ENCODE results near the gene JDP2. TPM values are rescaled to one million over a fixed set of nuclear protein-coding genes. Genes with fewer than 3 reads are reported as not detected.

The JDP2 gene
- total RNA-seq, 1 donor from 2014 or later: 13.1 TPM

- H3K27ac Mint-ChIP-seq: no peak overlapping the region
- no peaks in the 10 kb centered on the region for H3K4me1 Mint-ChIP-seq (ENCODE audit: low read depth)
- H3K4me3 Mint-ChIP-seq (ENCODE audit: low read depth): no peak overlapping the region
- TF ChIP-seq, protein P1, sequence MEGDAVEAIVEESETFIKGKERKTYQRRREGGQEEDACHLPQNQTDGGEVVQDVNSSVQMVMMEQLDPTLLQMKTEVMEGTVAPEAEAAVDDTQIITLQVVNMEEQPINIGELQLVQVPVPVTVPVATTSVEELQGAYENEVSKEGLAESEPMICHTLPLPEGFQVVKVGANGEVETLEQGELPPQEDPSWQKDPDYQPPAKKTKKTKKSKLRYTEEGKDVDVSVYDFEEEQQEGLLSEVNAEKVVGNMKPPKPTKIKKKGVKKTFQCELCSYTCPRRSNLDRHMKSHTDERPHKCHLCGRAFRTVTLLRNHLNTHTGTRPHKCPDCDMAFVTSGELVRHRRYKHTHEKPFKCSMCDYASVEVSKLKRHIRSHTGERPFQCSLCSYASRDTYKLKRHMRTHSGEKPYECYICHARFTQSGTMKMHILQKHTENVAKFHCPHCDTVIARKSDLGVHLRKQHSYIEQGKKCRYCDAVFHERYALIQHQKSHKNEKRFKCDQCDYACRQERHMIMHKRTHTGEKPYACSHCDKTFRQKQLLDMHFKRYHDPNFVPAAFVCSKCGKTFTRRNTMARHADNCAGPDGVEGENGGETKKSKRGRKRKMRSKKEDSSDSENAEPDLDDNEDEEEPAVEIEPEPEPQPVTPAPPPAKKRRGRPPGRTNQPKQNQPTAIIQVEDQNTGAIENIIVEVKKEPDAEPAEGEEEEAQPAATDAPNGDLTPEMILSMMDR (IDR thresholded peaks at IDR 0.05; ENCODE audit: unreplicated experiment): no peak
- peaks cover 14% of the 10 kb centered on the region for H3K27me3 Mint-ChIP-seq
- H3K36me3 Mint-ChIP-seq (ENCODE audit: insufficient read depth): no peaks in the 10 kb centered on the region
- peaks cover 3% of the 10 kb centered on the region for H3K9me3 Mint-ChIP-seq (ENCODE audit: low read depth)
- DNase-seq (ENCODE audit: low spot score, unreplicated experiment): no peak
These were observed 34.0 kb upstream of the JDP2 start for GRCh38 chr14:75393794-75394193.

DNA sequence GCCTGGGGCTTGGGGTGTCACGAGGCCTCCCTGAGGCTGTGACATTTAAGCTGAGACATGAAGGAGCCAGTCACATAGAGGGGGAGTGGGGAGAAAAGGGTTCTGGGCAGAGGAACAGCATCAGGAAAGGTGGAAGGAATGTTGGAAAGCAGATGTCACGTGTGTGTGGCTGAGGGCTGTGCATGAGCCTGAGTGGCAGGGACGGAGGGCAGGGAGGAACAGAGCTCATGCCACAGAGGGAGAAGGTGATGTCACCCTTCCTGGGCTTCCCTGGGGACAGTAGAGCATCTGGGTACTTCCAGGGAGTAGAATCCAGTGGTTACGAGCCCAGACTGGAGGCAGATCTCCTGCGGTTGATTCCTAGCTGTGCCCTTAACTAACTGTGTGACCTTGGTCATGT lies 32.0 kb upstream of the JDP2 start:
- no peak overlapping the region for H3K4me3 Mint-ChIP-seq (ENCODE audit: low read depth)
- no peak for DNase-seq (ENCODE audit: low spot score, unreplicated experiment)
- TF ChIP-seq, protein P1 (IDR thresholded peaks at IDR 0.05; ENCODE audit: unreplicated experiment): no peak
- H3K27me3 Mint-ChIP-seq: peaks cover 17% of the 10 kb centered on the region
- no peaks in the 10 kb centered on the region for H3K4me1 Mint-ChIP-seq (ENCODE audit: low read depth)
- H3K9me3 Mint-ChIP-seq (ENCODE audit: low read depth): peaks cover 3% of the 10 kb centered on the region
- no peak overlapping the region for H3K27ac Mint-ChIP-seq
- no peaks in the 10 kb centered on the region for H3K36me3 Mint-ChIP-seq (ENCODE audit: insufficient read depth)

GRCh38 chr14:75399321-75399720 lies 28.5 kb upstream of the JDP2 start:
- TF ChIP-seq, protein P1 (IDR thresholded peaks at IDR 0.05; ENCODE audit: unreplicated experiment): no peak
- no peak overlapping the region for H3K4me3 Mint-ChIP-seq (ENCODE audit: low read depth)

DNA sequence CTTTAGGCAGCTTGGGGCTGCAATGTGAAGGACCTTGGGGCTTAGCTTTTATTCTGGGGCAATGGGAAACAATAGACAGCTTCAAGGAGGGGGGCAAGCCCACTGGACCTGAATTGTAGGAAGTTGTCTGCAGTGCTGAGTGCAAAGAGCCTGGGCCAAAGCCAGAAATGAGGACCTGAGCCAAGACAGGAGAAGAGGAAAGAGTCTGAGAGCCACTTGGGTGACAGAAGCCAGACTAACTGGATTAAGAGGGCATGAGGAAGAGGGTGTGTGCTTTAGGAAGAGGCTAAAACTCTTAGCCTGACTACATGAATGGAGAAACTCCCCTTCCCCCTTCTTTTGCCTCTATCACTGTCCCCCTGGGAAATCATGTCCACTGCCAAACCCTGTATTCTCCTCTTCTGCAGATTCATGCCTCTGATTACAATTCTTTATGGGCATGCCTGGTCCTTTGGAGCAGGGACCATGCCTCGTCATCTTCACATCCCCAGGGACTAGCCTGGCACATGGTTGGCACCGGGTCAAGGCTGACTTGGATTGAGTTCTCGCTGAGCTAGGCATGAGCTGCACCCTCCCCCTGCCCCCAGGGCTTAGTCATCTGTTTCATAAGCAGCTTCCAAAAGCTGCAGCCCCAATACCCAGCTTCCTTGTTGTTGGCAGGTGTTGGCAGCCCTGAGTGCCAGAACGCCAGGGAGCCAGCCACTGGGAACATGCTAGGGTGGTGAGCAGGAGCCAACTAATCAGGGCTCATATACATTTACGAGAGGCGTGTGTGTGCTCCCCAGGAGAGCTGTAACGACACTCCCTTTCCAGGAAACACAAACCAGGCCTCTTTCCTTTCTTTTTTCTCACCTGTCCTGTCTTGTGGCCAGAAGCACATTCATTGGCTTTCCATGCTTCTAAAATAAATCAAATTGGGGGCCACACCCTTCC lies 27.7 kb upstream of the JDP2 start:
- Mint-ChIP-seq H3K4me3 (ENCODE audit: low read depth) (no peak overlapping the region), H3K27me3 (peaks cover 18% of the 10 kb centered on the region), H3K4me1 (ENCODE audit: low read depth) (no peaks in the 10 kb centered on the region), H3K9me3 (ENCODE audit: low read depth) (peaks cover 3% of the 10 kb centered on the region), H3K36me3 (ENCODE audit: insufficient read depth) (no peaks in the 10 kb centered on the region), H3K27ac (no peak overlapping the region)
- DNase-seq (ENCODE audit: low spot score, unreplicated experiment): no peak
- TF ChIP-seq, protein P1 (IDR thresholded peaks at IDR 0.05; ENCODE audit: unreplicated experiment): no peak

More at GRCh38 chr14:75399321-75399720, 28.5 kb upstream of the JDP2 start:
- Mint-ChIP-seq H3K9me3 (ENCODE audit: low read depth) (peaks cover 3% of the 10 kb centered on the region), H3K27ac (no peak overlapping the region), H3K36me3 (ENCODE audit: insufficient read depth) (no peaks in the 10 kb centered on the region), H3K4me1 (ENCODE audit: low read depth) (no peaks in the 10 kb centered on the region), H3K27me3 (peaks cover 18% of the 10 kb centered on the region)
- DNase-seq (ENCODE audit: low spot score, unreplicated experiment): no peak

GRCh38 chr14:75401361-75401760 lies 26.5 kb upstream of the JDP2 start:
- Mint-ChIP-seq H3K27me3 (peaks cover 8% of the 10 kb centered on the region), H3K27ac (no peak overlapping the region), H3K9me3 (ENCODE audit: low read depth) (peaks cover 3% of the 10 kb centered on the region), H3K4me1 (ENCODE audit: low read depth) (no peaks in the 10 kb centered on the region), H3K4me3 (ENCODE audit: low read depth) (no peak overlapping the region), H3K36me3 (ENCODE audit: insufficient read depth) (no peaks in the 10 kb centered on the region)
- no peak for DNase-seq (ENCODE audit: low spot score, unreplicated experiment)
- TF ChIP-seq, protein P1 (IDR thresholded peaks at IDR 0.05; ENCODE audit: unreplicated experiment): no peak

Data from progenitor cell of endocrine pancreas (in vitro differentiated cells).